GM21367 (cell line): Measurements from ENCODE around the gene ZNF808.
"Not testable (repeated sequence)": the region's sequence is repeated elsewhere in the genome, so short reads cannot be mapped to it uniquely, and the experiment has no call there.

Experiments
- ATAC-seq: cut with Tn5 transposase; IDR thresholded peaks from one replicate; pipeline ENCODE4 v1.9.1; 2021; ENCODE audit not compliant: unreplicated experiment

Gene ZNF808

GRCh38 chr19:52592301-52592700, 64.8 kb downstream of the ZNF808 start:
- no peak for ATAC-seq

- ATAC-seq: not testable (repeated sequence)
Measured at GRCh38 chr19:52593441-52593840, 66.0 kb downstream of the ZNF808 start.

GRCh38 chr19:52599241-52599640, 71.8 kb downstream of the ZNF808 start:
- no peak for ATAC-seq

- ATAC-seq: no peak
Measured at GRCh38 chr19:52600639-52601024, 73.2 kb downstream of the ZNF808 start.

GRCh38 chr19:52601025-52601973, 73.8 kb downstream of the ZNF808 start:
- ATAC-seq: peak; percentile 60

GRCh38 chr19:52601974-52602366, 74.5 kb downstream of the ZNF808 start:
- ATAC-seq: not testable (repeated sequence)

GRCh38 chr19:52602941-52603340, 75.5 kb downstream of the ZNF808 start:
- no peak for ATAC-seq

- no peak for ATAC-seq
Measured at GRCh38 chr19:52603558-52604207, 76.2 kb downstream of the ZNF808 start.
